ENCODE measurements around the gene NAA38. TPM values are rescaled to one million over a fixed set of nuclear protein-coding genes. Genes with fewer than 3 reads are reported as not detected.

NAA38 gene
- total RNA-seq, 1 experiment from 2014 or later: 50.2 TPM

DNA sequence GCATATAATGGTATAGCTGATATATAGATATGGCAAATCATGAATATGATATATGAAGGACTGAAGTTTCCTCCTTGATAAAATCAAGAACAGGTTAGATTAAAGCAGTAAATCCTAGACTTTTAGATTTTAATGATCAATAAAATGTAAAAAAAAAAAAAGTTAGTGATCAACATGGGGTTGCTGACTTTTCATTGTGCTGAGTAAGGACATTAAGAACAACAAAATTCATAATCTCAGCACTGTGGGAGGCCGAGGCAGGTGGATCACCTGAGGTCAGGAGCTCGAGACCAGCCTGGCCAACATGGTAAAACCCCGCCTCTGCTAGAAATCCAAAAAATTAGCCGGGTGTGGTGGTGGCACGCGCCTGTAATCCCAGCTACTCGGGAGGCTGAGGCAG, 20.9 kb upstream of the NAA38 start:
- no peaks in the 10 kb centered on the region for H3K27me3 ChIP-seq (ENCODE audit: insufficient read depth, low read length)
- H3K14ac ChIP-seq (ENCODE audit: insufficient read depth, low read length): no peak overlapping the region
- DNase-seq: peak; percentile 3

More for the DNA sequence above, 20.9 kb upstream of the NAA38 start:
- no peak overlapping the region for H3K4me3 Mint-ChIP-seq
- H2BK15ac ChIP-seq (ENCODE audit: low read depth, low read length): no peak overlapping the region
- H3K23me2 ChIP-seq (ENCODE audit: insufficient read length, low read depth, low read length, poor library complexity, severe bottlenecking): no peaks in the 10 kb centered on the region
- no peak overlapping the region for H3T11ph ChIP-seq (ENCODE audit: low read length)
- H3K9me3 Mint-ChIP-seq: no peaks in the 10 kb centered on the region
- TF ChIP-seq CTCF (conservative IDR thresholded peaks at IDR 0.05): no peak
- H3K4me1 ChIP-seq (ENCODE audit: insufficient read depth, low read length): no peaks in the 10 kb centered on the region
- H3K27ac Mint-ChIP-seq: no peak overlapping the region
- H3K18ac ChIP-seq (ENCODE audit: insufficient read length, low read depth, low read length): no peak overlapping the region
- no peak overlapping the region for H2BK5ac ChIP-seq (ENCODE audit: insufficient read length, low read length)
- no peaks in the 10 kb centered on the region for H3K79me2 ChIP-seq (ENCODE audit: insufficient read depth, low read length)
- no peak overlapping the region for H3K9ac ChIP-seq (ENCODE audit: extremely low read depth, insufficient read length, low read length)
- H4K20me1 ChIP-seq (ENCODE audit: control insufficient read depth, insufficient read depth, insufficient read length): no peaks in the 10 kb centered on the region
- no peaks in the 10 kb centered on the region for H3K9me3 ChIP-seq (ENCODE audit: control insufficient read depth, low read depth, low read length)
- H4K91ac ChIP-seq (ENCODE audit: insufficient read length, low read depth, low read length): no peak overlapping the region
- no CpG with 5 or more reads among the region's 7 CpGs for WGBS (ENCODE audit: extremely low coverage, insufficient read length, low lambda C conversion rate)
- H3K79me1 ChIP-seq (ENCODE audit: insufficient read depth, low read depth, low read length, poor library complexity, severe bottlenecking): no peaks in the 10 kb centered on the region
- peaks cover 0 to 9% (median 0%) of the 10 kb centered on the region in 3 experiments; a peak in 1 of 7 replicates for H3K36me3 Mint-ChIP-seq (ENCODE audit: insufficient read depth in 1 of 3, low read depth in 3 of 3)
- H2BK20ac ChIP-seq (ENCODE audit: low read depth, low read length, poor library complexity, severe bottlenecking): no peak overlapping the region
- H2BK12ac ChIP-seq (ENCODE audit: insufficient read length, low read depth, low read length): no peak overlapping the region
- H2AK5ac ChIP-seq (ENCODE audit: insufficient read length, low read length): no peak overlapping the region
- H3K23ac ChIP-seq (ENCODE audit: insufficient read length, low read depth, low read length): no peak overlapping the region
- H3K27ac ChIP-seq (ENCODE audit: insufficient read length, low read depth, low read length): no peak overlapping the region
- no peaks in the 10 kb centered on the region for H3K27me3 Mint-ChIP-seq (ENCODE audit: low read depth)
- H3K4me1 Mint-ChIP-seq: peaks cover 0 to under 1% of the 10 kb centered on the region in 2 experiments; a peak in 1 of 4 replicates
- no peak overlapping the region for H4K8ac ChIP-seq (replicated peaks; ENCODE audit: insufficient read length, low read depth, low read length)
- no peak overlapping the region for H3K4me2 ChIP-seq (ENCODE audit: insufficient read depth, insufficient read length, low read length)
- no peak overlapping the region for H3K56ac ChIP-seq (ENCODE audit: insufficient read length, low read depth, low read length)
- H4K5ac ChIP-seq (ENCODE audit: insufficient read length, low read depth, low read length): no peak overlapping the region
- H3K4ac ChIP-seq (ENCODE audit: low read depth, low read length): no peak overlapping the region
- no peak overlapping the region for H2AFZ ChIP-seq (ENCODE audit: low read length)
- no peak overlapping the region for H2BK120ac ChIP-seq (ENCODE audit: low read depth, low read length, poor library complexity, severe bottlenecking)

Data from H9 (cell line).